CD4-positive, alpha-beta T cell treated with Interferon alpha-2 for 1 hour (primary cell): ENCODE data around the gene PRKACA.

ENCODE experiments used
- DNase-seq, 2 donors: peaks; one replicate each; pipeline ENCODE4 v3.0.0-alpha.2; 2020 to 2022

The PRKACA gene

GRCh38 chr19:14091813-14092462 lies 25.6 kb downstream of the PRKACA start:
- peak in 1 of 2 donors; percentile 30 for DNase-seq

- peak; percentile 65 to 70 for DNase-seq
These were observed 26.3 kb downstream of the PRKACA start for GRCh38 chr19:14091081-14091812.

GRCh38 chr19:14090509-14091080 lies 27.0 kb downstream of the PRKACA start, which contains the start of gene SAMD1:
Gene SAMD1, minus strand, starts transcription at chr19:14090751.
- peak; percentile 88 to 91 for DNase-seq

GRCh38 chr19:14089662-14090508 lies 27.7 kb downstream of the PRKACA start:
- DNase-seq: peak; percentile 29 to 53

GRCh38 chr19:14089412-14089661 lies 28.2 kb downstream of the PRKACA start:
- DNase-seq: peak in 1 of 2 donors; percentile 31

- DNase-seq: no peak
These were observed 28.7 kb downstream of the PRKACA start for GRCh38 chr19:14088634-14089411.

- DNase-seq: no peak
These were observed 31.5 kb downstream of the PRKACA start for GRCh38 chr19:14086098-14086497.

- no peak for DNase-seq
These were observed 32.1 kb downstream of the PRKACA start, which contains the start of gene C19orf67 for GRCh38 chr19:14085309-14085995. Gene C19orf67, minus strand, starts transcription at chr19:14085783. Its CDS starts 156 bp downstream, at chr19:14085627.

- no peak for DNase-seq
These were observed 34.9 kb downstream of the PRKACA start for GRCh38 chr19:14082675-14082960.

- peak in 1 of 2 donors; percentile 59 for DNase-seq
These were observed 35.5 kb downstream of the PRKACA start for GRCh38 chr19:14081797-14082674.

GRCh38 chr19:14080887-14081796 lies 36.4 kb downstream of the PRKACA start:
- peak; percentile 99 to 100 for DNase-seq

GRCh38 chr19:14078411-14078810 lies 39.2 kb downstream of the PRKACA start:
- no peak for DNase-seq

- peak in 1 of 2 donors; percentile 18 for DNase-seq
These were observed 43.4 kb downstream of the PRKACA start for GRCh38 chr19:14073925-14074838.

GRCh38 chr19:14073261-14073924 lies 44.2 kb downstream of the PRKACA start:
- peak; percentile 72 to 83 for DNase-seq

- DNase-seq: peak; percentile 22 to 55
These were observed 44.9 kb downstream of the PRKACA start, which contains the start of gene MISP3 for GRCh38 chr19:14072535-14073260. Gene MISP3, plus strand, starts transcription at chr19:14072786. Its CDS starts 524 bp downstream, at chr19:14073310.

- no peak for DNase-seq
These were observed 47.1 kb downstream of the PRKACA start for GRCh38 chr19:14070268-14071050.
